NCI-H2196 (cell line): ENCODE results near the gene MGMT.

Source experiments
- DNase-seq: peaks from one replicate; lab custom pipeline; 2025; ENCODE audit not compliant: unreplicated experiment; lab: John Stamatoyannopoulos, UW

MGMT gene

GRCh38 chr10:129615921-129616525, 149.0 kb downstream of the MGMT start:
- DNase-seq: no peak

GRCh38 chr10:129617768-129618167, 150.7 kb downstream of the MGMT start:
- no peak for DNase-seq

GRCh38 chr10:129621062-129621461, 154.0 kb downstream of the MGMT start:
- no peak for DNase-seq

- DNase-seq: no peak
Measured at GRCh38 chr10:129621693-129622092, 154.7 kb downstream of the MGMT start.

- DNase-seq: no peak
Measured at GRCh38 chr10:129622291-129622690, 155.2 kb downstream of the MGMT start.

- no peak for DNase-seq
Measured at GRCh38 chr10:129622736-129623135, 155.7 kb downstream of the MGMT start.

- DNase-seq: no peak
Measured at GRCh38 chr10:129624526-129624925, 157.5 kb downstream of the MGMT start.

- DNase-seq: no peak
Measured at GRCh38 chr10:129626309-129626708, 159.3 kb downstream of the MGMT start.

- DNase-seq: no peak
Measured at GRCh38 chr10:129626796-129627435, 159.9 kb downstream of the MGMT start.

GRCh38 chr10:129627442-129627841, 160.4 kb downstream of the MGMT start:
- DNase-seq: no peak

- DNase-seq: no peak
Measured at GRCh38 chr10:129628823-129629222, 161.8 kb downstream of the MGMT start.

GRCh38 chr10:129629911-129630310, 162.9 kb downstream of the MGMT start:
- no peak for DNase-seq

GRCh38 chr10:129631006-129631405, 164.0 kb downstream of the MGMT start:
- DNase-seq: no peak

- DNase-seq: no peak
Measured at GRCh38 chr10:129631870-129632623, 165.0 kb downstream of the MGMT start.

- no peak for DNase-seq
Measured at GRCh38 chr10:129637010-129637409, 170.0 kb downstream of the MGMT start.

GRCh38 chr10:129637846-129638245, 170.8 kb downstream of the MGMT start:
- no peak for DNase-seq

- no peak for DNase-seq
Measured at GRCh38 chr10:129641351-129641750, 174.3 kb downstream of the MGMT start.

- no peak for DNase-seq
Measured at GRCh38 chr10:129641982-129642381, 174.9 kb downstream of the MGMT start.

- DNase-seq: no peak
Measured at GRCh38 chr10:129642427-129642826, 175.4 kb downstream of the MGMT start.

- no peak for DNase-seq
Measured at GRCh38 chr10:129643266-129643665, 176.2 kb downstream of the MGMT start.

- DNase-seq: no peak
Measured at GRCh38 chr10:129645487-129645886, 178.4 kb downstream of the MGMT start.

- no peak for DNase-seq
Measured at GRCh38 chr10:129646973-129647372, 179.9 kb downstream of the MGMT start.
